GM12873 (cell line): ENCODE results near the gene ATP6V1C2.

ENCODE experiments used
- CTCF ChIP-seq: IDR thresholded peaks from 2 replicates; pipeline ENCODE4 v1.5.1; 2012; ENCODE audit warnings: low read depth, mild to moderate bottlenecking, moderate library complexity, low read length, control low read depth; ENCODE audit not compliant: insufficient read depth; ENCODE audit errors: missing control alignments

The ATP6V1C2 gene

GRCh38 chr2:10750610-10751009 lies 29.2 kb downstream of the ATP6V1C2 start:
- no peak for TF ChIP-seq CTCF

- TF ChIP-seq CTCF: no peak
Observed at GRCh38 chr2:10752236-10752635, 30.8 kb downstream of the ATP6V1C2 start.

GRCh38 chr2:10753156-10753555 lies 31.7 kb downstream of the ATP6V1C2 start:
- TF ChIP-seq CTCF: no peak

- TF ChIP-seq CTCF: no peak
Observed at GRCh38 chr2:10753876-10754275, 32.4 kb downstream of the ATP6V1C2 start.

GRCh38 chr2:10755621-10756020 lies 34.2 kb downstream of the ATP6V1C2 start:
- no peak for TF ChIP-seq CTCF

GRCh38 chr2:10757814-10758286 lies 36.4 kb downstream of the ATP6V1C2 start:
- TF ChIP-seq CTCF: no peak

GRCh38 chr2:10759151-10759714 lies 37.8 kb downstream of the ATP6V1C2 start:
- TF ChIP-seq CTCF: no peak
